GM13976 (cell line): Measurements from ENCODE around the gene KRT74.

ENCODE experiments used
- DNase-seq: peaks from one replicate; pipeline ENCODE4 v3.0.0; 2012; ENCODE audit warnings: low spot score
- CTCF ChIP-seq: IDR thresholded peaks from 2 replicates; pipeline ENCODE4 v1.5.1; 2012; ENCODE audit warnings: borderline replicate concordance, mild to moderate bottlenecking; ENCODE audit not compliant: insufficient read depth; ENCODE audit errors: extremely low read depth, missing control alignments, control extremely low read depth
- in situ Hi-C: fragments of 300-500 bp; cut with MboI; formaldehyde crosslinking; loops from one replicate; pipeline ENCODE4 v1.12.0; 2022; ENCODE audit warnings: low sequenced_read_pairs, mixed read lengths, inconsistent platforms; ENCODE audit not compliant: unreplicated experiment

KRT74 gene

GRCh38 chr12:52615912-52616311 is 42.3 kb upstream of the KRT74 start:
- no peak for DNase-seq
- no peak for TF ChIP-seq CTCF
- in situ Hi-C loops: no loop called here

- DNase-seq: no peak
- no peak for TF ChIP-seq CTCF
- in situ Hi-C loops: no loop called here
These were observed 41.7 kb upstream of the KRT74 start for GRCh38 chr12:52615208-52615868.

- TF ChIP-seq CTCF: no peak
- in situ Hi-C loops: no loop called here
- DNase-seq: no peak
These were observed 41.0 kb upstream of the KRT74 start for GRCh38 chr12:52614381-52615207.

DNA sequence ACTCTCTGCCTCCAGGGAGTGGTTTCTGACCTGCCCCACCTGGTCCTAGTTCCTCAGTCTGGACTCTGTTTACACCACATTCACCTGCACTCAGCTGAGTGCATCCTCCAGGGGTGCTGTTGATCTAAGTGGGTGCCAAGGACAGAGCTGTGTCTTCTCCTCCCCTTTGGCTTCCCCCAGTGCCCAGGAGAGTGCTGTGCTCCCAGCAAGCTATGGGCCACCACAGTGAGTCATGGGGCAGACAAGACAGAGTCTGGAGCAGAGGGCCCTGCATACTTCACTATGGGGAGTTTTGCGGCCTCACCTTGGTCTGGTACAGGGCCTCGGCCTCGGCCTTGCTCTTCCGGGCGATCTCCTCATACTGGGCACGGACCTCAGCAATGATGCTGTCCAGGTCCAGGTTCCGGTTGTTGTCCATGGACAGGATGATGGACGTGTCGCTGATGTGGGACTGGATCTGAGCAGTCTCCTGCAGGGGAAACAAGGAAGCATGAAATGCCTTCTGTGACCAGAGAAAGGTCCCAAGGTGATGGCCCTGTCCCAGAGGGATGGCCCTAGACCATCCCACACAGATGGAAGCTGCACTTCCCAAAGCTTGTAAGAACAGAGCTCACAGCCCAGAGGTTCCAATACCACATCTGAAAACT is 39.9 kb upstream of the KRT74 start:
- in situ Hi-C loops: no loop called here
- DNase-seq: no peak
- TF ChIP-seq CTCF: no peak

- no peak for DNase-seq
- in situ Hi-C loops: no loop called here
- TF ChIP-seq CTCF: no peak
These were observed 39.1 kb upstream of the KRT74 start for GRCh38 chr12:52612431-52613383.

GRCh38 chr12:52611080-52611468 is 37.4 kb upstream of the KRT74 start:
- DNase-seq: no peak
- in situ Hi-C loops: no loop called here
- TF ChIP-seq CTCF: no peak
